GM19239 (cell line): ENCODE measurements around the gene AGER.

Source experiments
- DNase-seq: peaks from one replicate; pipeline ENCODE4 v3.0.0; 2011; ENCODE audit warnings: low spot score; ENCODE audit not compliant: insufficient read length
- FAIRE-seq: peaks from 2 replicates; lab custom pipeline; 2011; peaks lifted over from hg19 to GRCh38; lab: Jason Lieb, UNC

AGER gene

GRCh38 chr6:32174416-32174815 lies 9.6 kb downstream of the AGER start:
- DNase-seq = no peak
- FAIRE-seq = no peak

- DNase-seq (no peak), FAIRE-seq (no peak)
Observed at GRCh38 chr6:32173051-32173727, 10.9 kb downstream of the AGER start.

GRCh38 chr6:32171234-32171633 lies 12.8 kb downstream of the AGER start:
- DNase-seq (no peak), FAIRE-seq (no peak)

GRCh38 chr6:32170294-32170693 lies 13.8 kb downstream of the AGER start:
- FAIRE-seq (no peak), DNase-seq (no peak)

GRCh38 chr6:32168807-32169591 lies 15.1 kb downstream of the AGER start:
- DNase-seq = no peak

GRCh38 chr6:32168350-32168749 lies 15.7 kb downstream of the AGER start:
- FAIRE-seq (no peak), DNase-seq (no peak)

More at GRCh38 chr6:32168807-32169591, 15.1 kb downstream of the AGER start:
- no peak for FAIRE-seq

- DNase-seq (no peak), FAIRE-seq (no peak)
Observed at GRCh38 chr6:32167761-32168262, 16.2 kb downstream of the AGER start.

GRCh38 chr6:32167154-32167760 lies 16.8 kb downstream of the AGER start:
- FAIRE-seq = no peak
- no peak for DNase-seq

- FAIRE-seq (no peak), DNase-seq (no peak)
Observed at GRCh38 chr6:32166411-32167061, 17.5 kb downstream of the AGER start.

GRCh38 chr6:32164295-32164694 lies 19.8 kb downstream of the AGER start, which contains the start of gene EGFL8:
TSS of gene EGFL8 (plus strand) at chr6:32164595. CDS start at chr6:32166166, 1,571 bp downstream.
- no peak for FAIRE-seq
- DNase-seq = no peak

GRCh38 chr6:32163559-32164258 lies 20.3 kb downstream of the AGER start:
- DNase-seq (no peak), FAIRE-seq (no peak)

- no peak for FAIRE-seq
- no peak for DNase-seq
Observed at GRCh38 chr6:32158052-32158451, 26.0 kb downstream of the AGER start.

- no peak for FAIRE-seq
- DNase-seq = no peak
Observed at GRCh38 chr6:32156891-32157290, 27.2 kb downstream of the AGER start.

- peak; percentile 82 for FAIRE-seq
- peak; percentile 88 for DNase-seq
Observed at GRCh38 chr6:32154514-32155161, 29.4 kb downstream of the AGER start.

GRCh38 chr6:32153564-32154513 lies 30.2 kb downstream of the AGER start, which contains the start of gene PPT2:
TSS of gene PPT2 (plus strand) at chr6:32154141. CDS start at chr6:32154595, 454 bp downstream.
- FAIRE-seq = peak; percentile 26
- peak; percentile 62 for DNase-seq

GRCh38 chr6:32152769-32153563 lies 31.1 kb downstream of the AGER start:
- DNase-seq = no peak
- no peak for FAIRE-seq
